GM20431 (cell line): ENCODE data around the gene SDE2.
"Not testable (repeated sequence)": the region's sequence is repeated elsewhere in the genome, so short reads cannot be mapped to it uniquely, and the experiment has no call there.

Experiments
- in situ Hi-C: fragments of 300-500 bp; cut with MseI, MboI; formaldehyde crosslinking; loops from one replicate; pipeline ENCODE4 v1.15.0; 2020; ENCODE audit warnings: low sequenced_read_pairs; ENCODE audit not compliant: unreplicated experiment

SDE2 gene

GRCh38 chr1:226007126-226007892, 8.2 kb upstream of the SDE2 start:
- in situ Hi-C loops: not testable (repeated sequence)

GRCh38 chr1:226006686-226007085, 7.5 kb upstream of the SDE2 start:
- in situ Hi-C loops: no loop called here

- in situ Hi-C loops: no loop called here
These were observed 5.3 kb upstream of the SDE2 start for GRCh38 chr1:226004396-226004795.

GRCh38 chr1:226003502-226004170, 4.5 kb upstream of the SDE2 start:
- in situ Hi-C loops: no loop called here

GRCh38 chr1:226002667-226003501, 3.7 kb upstream of the SDE2 start:
- in situ Hi-C loops: no loop called here

GRCh38 chr1:226001963-226002666, 3.0 kb upstream of the SDE2 start:
- in situ Hi-C loops: no loop called here

GRCh38 chr1:226001088-226001487, 1.9 kb upstream of the SDE2 start:
- in situ Hi-C loops: no loop called here

- in situ Hi-C loops: not testable (repeated sequence)
These were observed 1.4 kb upstream of the SDE2 start for GRCh38 chr1:226000493-226001081.

- in situ Hi-C loops: no loop called here
These were observed 782 bp upstream of the SDE2 start for GRCh38 chr1:225999912-226000337.

GRCh38 chr1:225998560-225999226, 450 bp downstream of the SDE2 start:
- in situ Hi-C loops: no loop called here

GRCh38 chr1:225996946-225997545, 2.1 kb downstream of the SDE2 start:
- in situ Hi-C loops: no loop called here

GRCh38 chr1:225995919-225996864, 3.0 kb downstream of the SDE2 start:
- in situ Hi-C loops: no loop called here

- in situ Hi-C loops: no loop called here
These were observed 8.3 kb downstream of the SDE2 start for GRCh38 chr1:225990705-225991464.

GRCh38 chr1:225987491-225988316, 11.4 kb downstream of the SDE2 start:
- in situ Hi-C loops: no loop called here

- in situ Hi-C loops: no loop called here
These were observed 17.4 kb downstream of the SDE2 start for GRCh38 chr1:225981714-225982113.
